GM21737 (cell line): ENCODE measurements around the gene ANXA11.

ENCODE experiments used
- ATAC-seq: cut with Tn5 transposase; IDR thresholded peaks from one replicate; pipeline ENCODE4 v1.9.1; 2021; ENCODE audit warnings: mild to moderate bottlenecking, moderate library complexity; ENCODE audit not compliant: unreplicated experiment

The ANXA11 gene

GRCh38 chr10:80167471-80168161 is 37.7 kb downstream of the ANXA11 start:
- no peak for ATAC-seq

GRCh38 chr10:80166581-80167470 is 38.5 kb downstream of the ANXA11 start:
- no peak for ATAC-seq

- ATAC-seq = no peak
These were observed 40.2 kb downstream of the ANXA11 start for GRCh38 chr10:80165173-80165572.

GRCh38 chr10:80164596-80164995 is 40.7 kb downstream of the ANXA11 start:
- no peak for ATAC-seq

GRCh38 chr10:80163741-80164341 is 41.5 kb downstream of the ANXA11 start:
- no peak for ATAC-seq

GRCh38 chr10:80161321-80162083 is 43.8 kb downstream of the ANXA11 start:
- ATAC-seq = no peak

- no peak for ATAC-seq
These were observed 44.7 kb downstream of the ANXA11 start for GRCh38 chr10:80160361-80161320.

GRCh38 chr10:80159166-80159873 is 46.0 kb downstream of the ANXA11 start:
- no peak for ATAC-seq

- no peak for ATAC-seq
These were observed 46.7 kb downstream of the ANXA11 start for GRCh38 chr10:80158598-80159127.

- no peak for ATAC-seq
These were observed 47.2 kb downstream of the ANXA11 start for GRCh38 chr10:80158126-80158525.

- ATAC-seq = no peak
These were observed 47.8 kb downstream of the ANXA11 start for GRCh38 chr10:80157561-80157960.

GRCh38 chr10:80156216-80156615 is 49.1 kb downstream of the ANXA11 start:
- ATAC-seq = no peak

GRCh38 chr10:80155696-80156215 is 49.6 kb downstream of the ANXA11 start:
- ATAC-seq = no peak

- no peak for ATAC-seq
These were observed 50.2 kb downstream of the ANXA11 start for GRCh38 chr10:80154978-80155695.

GRCh38 chr10:80154626-80154977 is 50.7 kb downstream of the ANXA11 start:
- no peak for ATAC-seq

- ATAC-seq = no peak
These were observed 51.9 kb downstream of the ANXA11 start for GRCh38 chr10:80153460-80153859.

- ATAC-seq = no peak
These were observed 52.5 kb downstream of the ANXA11 start for GRCh38 chr10:80152820-80153219.

- no peak for ATAC-seq
These were observed 55.2 kb downstream of the ANXA11 start for GRCh38 chr10:80150172-80150571.
